IMR-90 (cell line): Measurements from ENCODE around the gene IVNS1ABP. TPM values are rescaled to one million over a fixed set of nuclear protein-coding genes. Genes with fewer than 3 reads are reported as not detected.

Experiments
- ATAC-seq: fragments of 200-7000 bp; cut with Tn5 transposase; 2 replicates; pipeline ENCODE4 v1.9.1; 2020; ENCODE audit warnings: low read depth, mild to moderate bottlenecking, moderate library complexity
- BruUV-seq: library from RNA; stranded (reverse); fragments of 400-500 nt; replicated peaks from 2 replicates; lab custom pipeline; 2021; lab: Mats Ljungman, UMichigan
- CTCF ChIA-PET: fragments of 300-600 bp; formaldehyde crosslinking; extraction: SDS; loops from one replicate; lab custom pipeline; 2021; ENCODE audit warnings: antibody characterized with exemption; lab: Yijun Ruan, JAX
- POLR2A ChIA-PET: fragments of 300-600 bp; sonication (Branson Sonifier 250); formaldehyde crosslinking; loops from one replicate; lab custom pipeline; 2022; ENCODE audit warnings: antibody characterized with exemption; ENCODE audit not compliant: unreplicated experiment; lab: Charles Lee
- DNase-seq: peaks from one replicate; pipeline ENCODE4 v3.0.0; 2013
- H2AFZ ChIP-seq: replicated peaks from 2 replicates; pipeline ENCODE3; 2013; ENCODE audit warnings: low read length, mild to moderate bottlenecking; ENCODE audit not compliant: poor library complexity
- H2AK5ac ChIP-seq: 2 replicates; pipeline ENCODE4 v1.6.1; 2013; ENCODE audit warnings: low read depth, low read length, inconsistent platforms
- H2AK9ac ChIP-seq: replicated peaks from 2 replicates; pipeline ENCODE3; 2013; ENCODE audit warnings: mild to moderate bottlenecking, low read depth, low read length, moderate library complexity; ENCODE audit not compliant: poor library complexity
- H2BK120ac ChIP-seq: 2 replicates; pipeline ENCODE4 v1.6.1; 2013; ENCODE audit warnings: low read depth, low read length, inconsistent platforms
- H2BK15ac ChIP-seq: 3 replicates; pipeline ENCODE4 v1.6.1; 2013; ENCODE audit warnings: low read depth, low read length, inconsistent platforms
- H2BK20ac ChIP-seq: 2 replicates; pipeline ENCODE4 v1.6.1; 2013; ENCODE audit warnings: low read depth, mild to moderate bottlenecking, inconsistent platforms, low read length, moderate library complexity
- H2BK5ac ChIP-seq: 2 replicates; pipeline ENCODE4 v1.6.1; 2013; ENCODE audit warnings: mild to moderate bottlenecking, low read depth, low read length, inconsistent platforms; ENCODE audit not compliant: poor library complexity, severe bottlenecking
- H3K14ac ChIP-seq: replicated peaks from 2 replicates; pipeline ENCODE4 v1.6.1; 2013; ENCODE audit warnings: low read depth, low read length, inconsistent platforms
- H3K18ac ChIP-seq: 2 replicates; pipeline ENCODE4 v1.6.1; 2013; ENCODE audit warnings: low read depth, low read length, control low read depth
- H3K23ac ChIP-seq: 2 replicates; pipeline ENCODE4 v1.6.1; 2013; ENCODE audit warnings: low read depth, low read length, inconsistent platforms
- H3K27ac ChIP-seq: 2 replicates; pipeline ENCODE4 v1.5.1; 2013; ENCODE audit warnings: mild to moderate bottlenecking, control low read depth, low read length; ENCODE audit not compliant: insufficient read depth
- H3K27me3 ChIP-seq: 2 replicates; pipeline ENCODE4 v1.6.1; 2013; ENCODE audit warnings: low read length; ENCODE audit not compliant: control insufficient read depth, insufficient read depth
- H3K36me3 ChIP-seq: 2 replicates; pipeline ENCODE4 v1.6.1; 2013; ENCODE audit warnings: low read length, mixed read lengths; ENCODE audit not compliant: control insufficient read depth, insufficient read depth
- H3K4ac ChIP-seq: 2 replicates; pipeline ENCODE4 v1.6.1; 2013; ENCODE audit warnings: low read depth, low read length, inconsistent platforms
- H3K4me1 ChIP-seq: 2 replicates; pipeline ENCODE4 v1.6.1; 2013; ENCODE audit warnings: low read length, mixed read lengths; ENCODE audit not compliant: control insufficient read depth, insufficient read depth
- H3K4me2 ChIP-seq: 2 replicates; pipeline ENCODE4 v1.6.1; 2013; ENCODE audit warnings: low read depth, mild to moderate bottlenecking, control low read depth, low read length, moderate library complexity
- H3K4me3 ChIP-seq: 2 replicates; pipeline ENCODE4 v1.5.1; 2013; ENCODE audit warnings: low read depth, mild to moderate bottlenecking, control low read depth, low read length, moderate library complexity; ENCODE audit not compliant: insufficient read depth
- H3K56ac ChIP-seq: 2 replicates; pipeline ENCODE4 v1.6.1; 2013; ENCODE audit warnings: low read length, inconsistent platforms; ENCODE audit not compliant: insufficient read depth; ENCODE audit errors: extremely low read depth
- H3K79me1 ChIP-seq, 2 experiments: 2 replicates each; pipeline ENCODE4 v1.6.1; 2013; ENCODE audit warnings: low read length in 2 of 2, inconsistent platforms in 1 of 2, low read depth in 1 of 2
- H3K9ac ChIP-seq: 2 replicates; pipeline ENCODE4 v1.6.1; 2013; ENCODE audit warnings: low read depth, low read length, control low read depth
- H3K9me1 ChIP-seq: 2 replicates; pipeline ENCODE4 v1.6.1; 2013; ENCODE audit warnings: low read length, inconsistent platforms; ENCODE audit not compliant: insufficient read depth
- H3K9me3 ChIP-seq: 2 replicates; pipeline ENCODE4 v1.6.1; 2013; ENCODE audit warnings: low read length; ENCODE audit not compliant: control insufficient read depth, insufficient read depth
- H4K20me1 ChIP-seq: 2 replicates; pipeline ENCODE4 v1.6.1; 2013; ENCODE audit warnings: low read length, inconsistent platforms; ENCODE audit not compliant: insufficient read depth
- H4K5ac ChIP-seq: 2 replicates; pipeline ENCODE4 v1.6.1; 2013; ENCODE audit warnings: mild to moderate bottlenecking, low read depth, low read length, control low read depth
- H4K8ac ChIP-seq, 2 experiments: 2 replicates each; pipeline ENCODE4 v1.6.1; 2013; ENCODE audit warnings: low read depth in 2 of 2, low read length in 2 of 2, control low read depth in 1 of 2, inconsistent platforms in 1 of 2
- H4K91ac ChIP-seq: 2 replicates; pipeline ENCODE4 v1.6.1; 2013; ENCODE audit warnings: low read depth, low read length, inconsistent platforms; ENCODE audit not compliant: insufficient read depth
- BHLHE40 ChIP-seq: fragments of 150-350 bp; IDR thresholded peaks from 2 replicates; pipeline ENCODE4 v1.6.1; 2016; ENCODE audit warnings: mild to moderate bottlenecking, low read depth, low read length
- CEBPB ChIP-seq: IDR thresholded peaks from 2 replicates; pipeline ENCODE4 v1.6.1; 2012; ENCODE audit warnings: low read depth, low read length, improper control_type of control experiment
- CHD1 ChIP-seq: IDR thresholded peaks from 2 replicates; pipeline ENCODE4 v1.6.1; 2012; ENCODE audit warnings: low read depth, low read length, improper control_type of control experiment
- CTCF ChIP-seq: conservative IDR thresholded peaks from 2 replicates; pipeline ENCODE4 v1.5.1; 2012; ENCODE audit warnings: mild to moderate bottlenecking, low read depth, low read length, improper control_type of control experiment
- ELK1 ChIP-seq: fragments of 150-350 bp; IDR thresholded peaks from 2 replicates; pipeline ENCODE4 v1.6.1; 2016; ENCODE audit warnings: low read depth, mild to moderate bottlenecking, low read length, moderate library complexity, borderline replicate concordance
- FOS ChIP-seq: fragments of 150-350 bp; IDR thresholded peaks from 2 replicates; pipeline ENCODE4 v1.6.1; 2016; ENCODE audit warnings: low read depth, low read length
- MAFK ChIP-seq: IDR thresholded peaks from 2 replicates; pipeline ENCODE4 v1.6.1; 2012; ENCODE audit warnings: low read depth, low read length, improper control_type of control experiment
- MAZ ChIP-seq: IDR thresholded peaks from 2 replicates; pipeline ENCODE4 v1.6.1; 2012; ENCODE audit warnings: low read depth, mild to moderate bottlenecking, low read length, improper control_type of control experiment, moderate library complexity, borderline replicate concordance
- MXI1 ChIP-seq: IDR thresholded peaks from 2 replicates; pipeline ENCODE4 v1.6.1; 2012; ENCODE audit warnings: low read depth, mild to moderate bottlenecking, low read length, moderate library complexity, borderline replicate concordance
- NFE2L2 ChIP-seq: fragments of 150-350 bp; IDR thresholded peaks from 2 replicates; pipeline ENCODE4 v1.6.1; 2016; ENCODE audit warnings: low read depth, mild to moderate bottlenecking, low read length
- POLR2A ChIP-seq: IDR thresholded peaks from 2 replicates; pipeline ENCODE4 v1.6.1; 2012; ENCODE audit warnings: mild to moderate bottlenecking, low read depth, low read length
- RAD21 ChIP-seq: IDR thresholded peaks from 2 replicates; pipeline ENCODE4 v1.6.1; 2012; ENCODE audit warnings: low read length, improper control_type of control experiment
- RCOR1 ChIP-seq: IDR thresholded peaks from 2 replicates; pipeline ENCODE4 v1.6.1; 2012; ENCODE audit warnings: mild to moderate bottlenecking, low read length, improper control_type of control experiment; ENCODE audit not compliant: insufficient replicate concordance
- RFX5 ChIP-seq: IDR thresholded peaks from 2 replicates; pipeline ENCODE4 v1.8.0; 2012; ENCODE audit warnings: low read depth, mild to moderate bottlenecking, low read length, moderate library complexity
- SMC3 ChIP-seq: fragments of 150-350 bp; IDR thresholded peaks from 2 replicates; pipeline ENCODE4 v1.6.1; 2016; ENCODE audit warnings: low read depth, mild to moderate bottlenecking, antibody characterized with exemption, low read length, moderate library complexity
- USF2 ChIP-seq: fragments of 150-350 bp; IDR thresholded peaks from 2 replicates; pipeline ENCODE4 v1.6.1; 2017; ENCODE audit warnings: mild to moderate bottlenecking, antibody characterized with exemption, low read length, low read depth
- WGBS, 2 experiments: methylation state at CpG; one replicate each; pipeline versions ENCODE4 v1.1.5 to v1.1.7; 2013; ENCODE audit warnings: missing lambda C conversion rate in 2 of 2; ENCODE audit not compliant: insufficient read length in 1 of 2; ENCODE audit errors: extremely low coverage in 2 of 2; 5-methylcytosine and 5-hydroxymethylcytosine counted together
- dilution Hi-C: fragments of 300-500 bp; cut with HindIII; formaldehyde crosslinking; loops from one replicate; pipeline ENCODE4 v1.14.3; 2018; ENCODE audit warnings: low sequenced_read_pairs; ENCODE audit not compliant: unreplicated experiment
- in situ Hi-C: fragments of 300-500 bp; cut with MboI; formaldehyde crosslinking; loops from 3 replicates; pipeline ENCODE4 v1.14.3; 2019; ENCODE audit warnings: low sequenced_read_pairs, inconsistent platforms, mixed read lengths
- intact Hi-C: fragments of 100-400 bp; cut with micrococcal nuclease; formaldehyde crosslinking; loops from 2 replicates; pipeline ENCODE4 v1.10.0; 2022
- polyA plus RNA-seq, 3 experiments: library from polyadenylated mRNA; depleted of rRNA; stranded (reverse); fragments of >200 nt; gene quantifications; 2 replicates each; pipeline ENCODE4 v1.2.3, GENCODE V29; 2012; ENCODE audit warnings: low replicate concordance in 1 of 3
- total RNA-seq: library from RNA; depleted of rRNA; stranded (reverse); fragments of >200 nt; gene quantifications from 2 replicates; pipeline ENCODE4 v1.2.3, GENCODE V29; 2012

IVNS1ABP gene
- total and polyA plus RNA-seq, 2 of the 4 experiments (the other 2 are of a cell fraction), result 21.8 to 26.7 TPM

- H2BK15ac ChIP-seq, result no peak overlapping the region
- H4K91ac ChIP-seq, result no peak overlapping the region
- H3K9me3 ChIP-seq, result no peaks in the 10 kb centered on the region
- H3K79me1 ChIP-seq, result no peaks in the 10 kb centered on the region
- H3K4ac ChIP-seq, result no peak overlapping the region
- no CpG with 5 or more reads among the region's 4 CpGs for WGBS, 2 experiments
- ChIA-PET POLR2A (no interaction called here), CTCF (no interaction called here)
- no peak overlapping the region for H3K23ac ChIP-seq
- H4K5ac ChIP-seq, result no peak overlapping the region
- no peak overlapping the region for H2BK120ac ChIP-seq
- no TSS peak for BruUV-seq
- no peaks in the 10 kb centered on the region for H3K27me3 ChIP-seq
- in situ Hi-C loops (no loop called here), intact Hi-C loops (no loop called here), dilution Hi-C loops (no loop called here)
- DNase-seq, result no peak
- no peak for ATAC-seq
- H3K9ac ChIP-seq, result no peak overlapping the region
- peaks cover 2% of the 10 kb centered on the region; the same call in 1 of the 2 replicates for H3K4me1 ChIP-seq
- H3K56ac ChIP-seq, result no peak overlapping the region
- no peak overlapping the region for H4K8ac ChIP-seq
- H2AK5ac ChIP-seq, result no peak overlapping the region
- H3K9me1 ChIP-seq, result no peaks in the 10 kb centered on the region
- H2BK20ac ChIP-seq, result no peak overlapping the region
- no peaks in the 10 kb centered on the region for H4K20me1 ChIP-seq
- H3K36me3 ChIP-seq, result no peaks in the 10 kb centered on the region
- no peak overlapping the region for H2AK9ac ChIP-seq
- no peak overlapping the region for H2BK5ac ChIP-seq
- H3K27ac ChIP-seq, result no peak overlapping the region
- H3K14ac ChIP-seq, result no peak overlapping the region
- no peak overlapping the region for H3K18ac ChIP-seq
- no peak overlapping the region for H3K4me3 ChIP-seq
- no peak overlapping the region for H2AFZ ChIP-seq
- TF ChIP-seq MXI1, result no peak
- no peak for TF ChIP-seq MAFK
- TF ChIP-seq USF2, result no peak
- no peak for TF ChIP-seq BHLHE40
- TF ChIP-seq FOS, result no peak
- TF ChIP-seq CEBPB, result no peak
- TF ChIP-seq NFE2L2, result no peak
- TF ChIP-seq RAD21, result no peak
- TF ChIP-seq CTCF, result no peak
- no peak for TF ChIP-seq ELK1
- no peak for TF ChIP-seq MAZ
- TF ChIP-seq RFX5, result no peak
- TF ChIP-seq POLR2A, result no peak
- TF ChIP-seq CHD1, result no peak
- no peak for TF ChIP-seq RCOR1
- TF ChIP-seq SMC3, result no peak
- H3K4me2 ChIP-seq, result no peak overlapping the region
Measured at GRCh38 chr1:185271921-185272320, 45.1 kb downstream of the IVNS1ABP start.
